OCI-LY1 (cell line): Measurements from ENCODE around the gene PTPN4.

ENCODE experiments used
- H2AFZ ChIP-seq: fragments of 200-600 bp; sonication (generic), shearing (Covaris generic); 2 replicates; pipeline ENCODE4 v1.6.0; 2014; ENCODE audit warnings: antibody characterized with exemption, mild to moderate bottlenecking, low read length
- H3F3A ChIP-seq: fragments of 200-600 bp; sonication (generic), shearing (Covaris generic); 2 replicates; pipeline ENCODE4 v1.6.0; 2014; ENCODE audit warnings: mild to moderate bottlenecking, antibody characterized with exemption, low read length, moderate library complexity; ENCODE audit not compliant: insufficient read depth
- H3K27ac ChIP-seq: fragments of 200-600 bp; sonication (generic); 2 replicates; pipeline ENCODE4 v1.5.1; 2014; ENCODE audit warnings: low read length, mixed run types, mild to moderate bottlenecking, low read depth; ENCODE audit not compliant: poor library complexity, severe bottlenecking
- H3K27me3 ChIP-seq: fragments of 200-600 bp; sonication (generic); 2 replicates; pipeline ENCODE4 v1.6.0; 2014; ENCODE audit warnings: antibody characterized with exemption, mild to moderate bottlenecking, low read length, moderate library complexity; ENCODE audit not compliant: insufficient read depth
- H3K36me3 ChIP-seq: fragments of 200-600 bp; sonication (generic); 2 replicates; pipeline ENCODE4 v1.6.1; 2014; ENCODE audit warnings: mild to moderate bottlenecking, antibody characterized with exemption, low read length, moderate library complexity, mixed read lengths; ENCODE audit not compliant: insufficient read depth
- H3K4me1 ChIP-seq: fragments of 200-600 bp; sonication (generic); 2 replicates; pipeline ENCODE4 v1.5.1; 2014; ENCODE audit warnings: mild to moderate bottlenecking, low read length, moderate library complexity; ENCODE audit not compliant: insufficient read depth, severe bottlenecking
- H3K4me2 ChIP-seq: fragments of 200-600 bp; sonication (generic), shearing (Covaris generic); 2 replicates; pipeline ENCODE4 v1.6.1; 2014; ENCODE audit warnings: low read length
- H3K4me3 ChIP-seq: fragments of 200-600 bp; sonication (generic); 2 replicates; pipeline ENCODE4 v1.5.1; 2014; ENCODE audit warnings: low read length, low read depth, mild to moderate bottlenecking, mixed read lengths; ENCODE audit not compliant: poor library complexity, severe bottlenecking
- H3K79me2 ChIP-seq: fragments of 200-600 bp; shearing (Covaris generic); 2 replicates; pipeline ENCODE4 v1.6.1; 2016; ENCODE audit warnings: mixed run types, low read length, mixed read lengths; ENCODE audit not compliant: insufficient read depth
- H3K9ac ChIP-seq: fragments of 200-600 bp; sonication (generic), shearing (Covaris generic); 2 replicates; pipeline ENCODE4 v1.6.1; 2014; ENCODE audit warnings: mild to moderate bottlenecking, low read length, mixed read lengths
- H3K9me2 ChIP-seq: fragments of 200-600 bp; sonication (generic), shearing (Covaris generic); 2 replicates; pipeline ENCODE4 v1.6.1; 2014; ENCODE audit warnings: low read depth, mild to moderate bottlenecking, low read length, mixed read lengths
- H3K9me3 ChIP-seq: fragments of 200-600 bp; shearing (Covaris generic); 2 replicates; pipeline ENCODE4 v1.6.1; 2014; ENCODE audit warnings: low read length, mixed read lengths
- H4K20me1 ChIP-seq: fragments of 200-600 bp; sonication (generic), shearing (Covaris generic); 2 replicates; pipeline ENCODE4 v1.6.0; 2016; ENCODE audit warnings: mild to moderate bottlenecking, low read length; ENCODE audit not compliant: insufficient read depth
- CTCF ChIP-seq: fragments of 200-600 bp; sonication (generic), shearing (Covaris generic); IDR thresholded peaks from 2 replicates; pipeline ENCODE4 v1.5.1; 2017; ENCODE audit warnings: mild to moderate bottlenecking, antibody characterized with exemption, low read length, moderate library complexity, mixed read lengths
- EZH2 ChIP-seq: fragments of 200-600 bp; sonication (generic), shearing (Covaris generic); IDR thresholded peaks from 2 replicates; pipeline ENCODE4 v1.8.0; 2017; ENCODE audit warnings: borderline replicate concordance, mixed run types, mild to moderate bottlenecking, antibody characterized with exemption, low read length, moderate library complexity, mixed read lengths

PTPN4 gene

GRCh38 chr2:119768742-119769141 lies 9.0 kb downstream of the PTPN4 start:
- no peaks in the 10 kb centered on the region for H3K36me3 ChIP-seq
- no peaks in the 10 kb centered on the region for H3F3A ChIP-seq
- TF ChIP-seq EZH2 (no peak), CTCF (no peak)
- no peaks in the 10 kb centered on the region for H3K9me3 ChIP-seq
- no peak overlapping the region for H3K9ac ChIP-seq
- H3K27me3 ChIP-seq = no peaks in the 10 kb centered on the region
- no peak overlapping the region for H3K4me2 ChIP-seq
- H4K20me1 ChIP-seq = no peaks in the 10 kb centered on the region
- no peaks in the 10 kb centered on the region for H3K9me2 ChIP-seq
- H3K27ac ChIP-seq = no peak overlapping the region
- H3K79me2 ChIP-seq = no peaks in the 10 kb centered on the region
- no peaks in the 10 kb centered on the region for H3K4me1 ChIP-seq
- no peak overlapping the region for H3K4me3 ChIP-seq
- H2AFZ ChIP-seq = no peak overlapping the region

DNA sequence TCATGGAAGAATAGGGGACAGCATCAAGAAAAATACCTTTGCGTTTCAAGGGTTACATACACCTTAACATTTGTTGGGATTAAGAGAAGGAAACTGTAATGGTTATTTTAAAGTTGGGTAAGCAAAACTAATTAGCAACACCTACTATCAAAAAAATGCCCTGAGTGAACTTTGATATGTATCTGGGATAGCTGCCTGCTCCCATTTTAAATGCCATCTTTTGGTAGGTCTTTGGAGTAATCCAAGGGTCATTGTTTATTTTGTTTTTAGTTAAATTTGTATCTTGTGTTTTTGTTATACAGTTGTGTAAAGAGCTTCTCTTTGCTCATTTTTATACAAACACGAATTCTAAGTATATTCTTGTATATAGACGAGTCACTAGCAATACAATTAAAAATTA lies 9.9 kb downstream of the PTPN4 start:
- TF ChIP-seq CTCF (no peak), EZH2 (no peak)
- Histone ChIP-seq H3K4me2 (no peak overlapping the region), H3K79me2 (no peaks in the 10 kb centered on the region)

DNA sequence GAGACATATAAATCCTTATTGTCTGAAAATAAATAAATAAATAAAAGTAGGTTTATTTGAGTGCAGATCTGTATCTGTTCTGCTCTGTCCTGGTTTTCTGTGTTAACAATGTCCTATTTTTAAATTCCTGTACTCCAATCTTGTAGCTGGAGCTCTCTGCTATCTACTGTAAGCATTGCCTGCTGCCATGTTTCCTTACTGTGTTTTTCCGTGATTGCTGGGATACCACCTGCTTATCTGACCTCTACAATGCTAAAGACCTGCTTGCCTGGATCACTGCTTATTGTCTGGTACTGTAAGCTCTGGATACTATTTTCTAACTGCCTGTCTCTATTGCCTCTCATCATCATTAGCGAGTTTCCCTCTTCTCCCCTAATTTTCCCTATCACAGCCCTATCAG lies 11.6 kb downstream of the PTPN4 start:
- no peak for TF ChIP-seq CTCF
- TF ChIP-seq EZH2 = no peak
- Histone ChIP-seq H3K4me2 (no peak overlapping the region), H3K27ac (no peak overlapping the region), H3F3A (no peaks in the 10 kb centered on the region), H2AFZ (no peak overlapping the region), H3K4me3 (no peak overlapping the region), H3K36me3 (no peaks in the 10 kb centered on the region), H3K9ac (no peak overlapping the region), H3K9me2 (no peaks in the 10 kb centered on the region), H3K27me3 (no peaks in the 10 kb centered on the region), H4K20me1 (no peaks in the 10 kb centered on the region), H3K9me3 (no peaks in the 10 kb centered on the region), H3K4me1 (no peaks in the 10 kb centered on the region), H3K79me2 (no peaks in the 10 kb centered on the region)

More for the DNA sequence above, 9.9 kb downstream of the PTPN4 start:
- Histone ChIP-seq H3K9ac (no peak overlapping the region), H3K27me3 (no peaks in the 10 kb centered on the region), H3K9me3 (no peaks in the 10 kb centered on the region), H3F3A (no peaks in the 10 kb centered on the region), H3K36me3 (no peaks in the 10 kb centered on the region), H3K9me2 (no peaks in the 10 kb centered on the region), H4K20me1 (no peaks in the 10 kb centered on the region), H3K27ac (no peak overlapping the region), H2AFZ (no peak overlapping the region), H3K4me3 (no peak overlapping the region), H3K4me1 (no peaks in the 10 kb centered on the region)
